ENCODE measurements around the gene NPTX1. TPM values are rescaled to one million over a fixed set of nuclear protein-coding genes. Genes with fewer than 3 reads are reported as not detected.
"Not testable (repeated sequence)": the region's sequence is repeated elsewhere in the genome, so short reads cannot be mapped to it uniquely, and the experiment has no call there.

Gene NPTX1
- total RNA-seq, 8 experiments from 2014 or later, result 0.61 to 2.9 (median 0.96) TPM

DNA sequence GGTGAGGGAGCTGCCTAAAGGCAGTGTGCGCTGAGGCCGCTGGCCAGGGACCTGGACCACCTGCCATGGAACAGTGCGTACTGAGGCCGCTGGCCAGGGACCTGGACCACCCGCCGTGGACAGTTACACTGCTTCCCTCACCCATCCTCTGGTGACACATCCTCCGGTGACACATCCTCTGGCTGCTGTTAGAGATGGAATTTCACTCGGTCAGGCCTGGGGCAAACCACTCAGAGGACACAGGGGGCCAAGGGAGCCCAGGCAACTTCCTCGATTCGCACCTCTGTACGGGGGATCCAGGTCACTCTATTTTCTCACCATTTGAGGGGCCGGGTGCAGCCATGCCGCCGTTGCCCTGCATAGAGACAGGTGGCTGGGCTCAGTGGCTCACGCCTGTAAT, 35.8 kb upstream of the NPTX1 start:
- Histone ChIP-seq H3K27ac (no peak overlapping the region), H3K4me3 (no peak overlapping the region), H3K4me1 (replicated peaks in 1 of 2) (no peaks in the 10 kb centered on the region)
- in situ Hi-C loops (cut with MboI; ENCODE audit: low pct_unique_long_range_greater_than_20kb in 2 of 9, low sequenced_read_pairs in 9 of 9, unreplicated experiment in 9 of 9), result no loop called here
- 20 to 83% (median 67%) methylated on average over 1 to 8 of the region's 15 CpGs; no CpG with 5 or more reads in 6 of the 10 experiments for WGBS, 10 experiments
- peak in 5 of 8 experiments; percentile 26 to 86 (median 50) for ATAC-seq (replicated peaks in 6 of 8)

DNA sequence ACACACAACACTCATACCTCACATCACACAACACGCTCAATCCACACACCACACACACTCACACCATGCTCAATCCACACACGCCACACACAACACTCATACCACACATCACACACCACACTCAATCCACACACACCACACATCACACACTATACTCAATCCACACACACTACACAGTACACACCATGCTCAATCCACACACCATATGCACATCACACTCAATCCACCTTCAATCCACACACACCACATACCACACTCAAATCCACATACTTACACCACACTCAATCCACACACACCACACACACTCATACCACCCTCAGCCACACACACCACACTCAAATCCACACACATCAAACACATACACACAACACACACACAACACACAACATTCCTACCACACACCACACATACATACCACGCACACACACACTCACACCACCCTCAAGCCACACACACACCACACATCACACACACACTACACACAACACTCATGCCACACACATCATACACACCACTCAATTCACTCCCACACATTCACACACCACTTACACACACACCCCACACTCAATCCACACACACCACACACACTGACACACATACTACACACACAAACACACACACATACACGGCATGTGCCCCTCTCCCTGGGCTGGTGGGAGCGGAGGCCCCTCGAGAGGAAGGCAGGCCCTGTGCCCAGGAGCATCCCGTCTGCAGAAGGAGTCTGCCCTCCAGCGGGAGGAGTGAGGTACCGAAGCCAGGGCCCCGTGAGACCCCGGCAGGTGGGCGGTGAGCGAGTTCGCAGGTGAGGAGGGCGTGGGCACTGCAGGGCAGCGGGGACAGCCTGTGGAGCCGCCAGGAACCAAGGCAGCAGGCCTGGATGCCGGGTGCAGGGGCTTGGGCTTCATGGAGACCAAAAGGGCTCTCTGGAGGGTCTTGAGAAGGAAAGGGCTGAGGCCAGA, 35.1 kb upstream of the NPTX1 start:
- WGBS, 10 experiments, result 36 to 100% (median 75%) methylated on average over 1 to 5 of the region's 18 CpGs; no CpG with 5 or more reads in 2 of the 10 experiments
- in situ Hi-C loops (cut with MboI; ENCODE audit: low pct_unique_long_range_greater_than_20kb in 2 of 9, low sequenced_read_pairs in 9 of 9, unreplicated experiment in 9 of 9), result no loop called here
- Histone ChIP-seq H3K4me3 (no peak overlapping the region), H3K4me1 (replicated peaks in 1 of 2) (no peaks in the 10 kb centered on the region), H3K27ac (no peak overlapping the region)
- ATAC-seq (replicated peaks in 6 of 8), result peak in 2 of 8 experiments; percentile 60 to 66

DNA sequence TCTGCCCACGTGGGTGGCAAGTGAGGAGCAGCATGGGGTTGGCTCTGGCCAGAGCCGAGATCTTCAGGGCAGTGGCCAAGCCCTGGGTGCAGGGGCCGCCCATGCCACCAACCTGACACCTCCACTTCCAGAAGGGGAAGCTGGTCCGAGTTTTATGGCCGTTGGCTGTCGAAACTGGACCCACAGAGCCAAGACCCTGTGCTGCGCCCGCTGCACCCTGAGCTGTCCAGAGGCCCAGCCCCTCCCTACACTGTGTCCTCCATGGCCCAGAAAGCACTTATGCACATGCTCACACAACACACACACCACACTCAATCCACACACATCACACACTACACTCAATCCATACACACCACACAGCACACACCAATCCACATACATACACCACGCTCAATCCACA, 34.4 kb upstream of the NPTX1 start:
- 71 to 100% (median 82%) methylated on average over 1 to 6 of the region's 9 CpGs; no CpG with 5 or more reads in 4 of the 10 experiments for WGBS, 10 experiments
- Histone ChIP-seq H3K4me3 (no peak overlapping the region), H3K27ac (no peak overlapping the region), H3K4me1 (replicated peaks in 1 of 2) (no peaks in the 10 kb centered on the region)
- ATAC-seq (replicated peaks in 6 of 8), result no peak
- in situ Hi-C loops (cut with MboI; ENCODE audit: low pct_unique_long_range_greater_than_20kb in 2 of 9, low sequenced_read_pairs in 9 of 9, unreplicated experiment in 9 of 9), result no loop called here

DNA sequence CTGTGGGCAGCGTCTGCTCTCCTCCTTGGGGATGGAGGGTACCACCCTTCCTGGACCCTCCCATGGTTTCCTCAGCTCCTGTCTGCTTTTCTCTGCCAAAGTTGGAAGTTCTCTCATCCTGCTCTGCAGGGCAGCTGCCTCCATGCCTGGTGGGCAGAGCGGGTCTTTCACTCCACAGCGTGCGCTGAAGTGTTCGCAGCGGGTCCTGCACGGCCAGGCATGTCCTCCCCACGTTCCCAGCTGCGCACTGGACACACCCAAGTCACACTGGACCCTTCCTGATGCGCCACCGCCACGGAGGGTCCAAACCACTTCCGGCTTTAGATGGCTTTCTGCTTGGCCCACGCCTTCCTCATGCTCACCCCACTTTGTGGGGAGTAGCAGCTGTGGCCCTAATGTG, 33.7 kb upstream of the NPTX1 start:
- ATAC-seq (replicated peaks in 6 of 8), result no peak
- in situ Hi-C loops (cut with MboI; ENCODE audit: low pct_unique_long_range_greater_than_20kb in 2 of 9, low sequenced_read_pairs in 9 of 9, unreplicated experiment in 9 of 9), result no loop called here
- H3K4me3 ChIP-seq, result no peak overlapping the region
- WGBS, 10 experiments, result 73 to 100% (median 90%) methylated on average over 1 to 3 of the region's 14 CpGs; no CpG with 5 or more reads in 6 of the 10 experiments
- no peak overlapping the region for H3K27ac ChIP-seq
- peaks cover 2% of the 10 kb centered on the region in 2 donors for H3K4me1 ChIP-seq (replicated peaks in 1 of 2)

DNA sequence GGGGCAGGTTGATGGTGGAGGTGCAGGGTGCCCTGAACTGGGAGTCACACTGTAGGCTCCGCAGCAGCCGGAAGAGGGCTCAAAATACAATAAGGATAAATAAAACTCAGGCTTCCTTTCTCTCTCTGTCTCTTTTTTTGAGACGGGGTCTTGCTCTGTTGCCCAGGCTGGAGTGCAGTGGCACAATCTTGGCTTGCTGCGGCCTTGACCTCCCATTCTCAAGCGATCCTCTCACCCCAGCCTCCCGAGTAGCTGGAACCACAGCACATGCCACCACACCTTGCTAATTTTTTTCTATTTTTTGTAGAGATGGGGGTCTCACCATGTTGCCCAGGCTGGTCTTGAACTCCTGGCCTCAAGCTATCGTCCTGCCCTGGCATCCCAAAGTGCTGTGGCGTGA, 32.9 kb upstream of the NPTX1 start:
- no peak overlapping the region for H3K4me3 ChIP-seq
- H3K27ac ChIP-seq, result no peak overlapping the region
- 60 to 92% (median 62%) methylated on average over 1 to 6 of the region's 8 CpGs; no CpG with 5 or more reads in 5 of the 10 experiments for WGBS, 10 experiments
- ATAC-seq (replicated peaks in 6 of 8), result no peak
- in situ Hi-C loops (cut with MboI; ENCODE audit: low pct_unique_long_range_greater_than_20kb in 2 of 9, low sequenced_read_pairs in 9 of 9, unreplicated experiment in 9 of 9), result no loop called here
- peaks cover 6 to 8% of the 10 kb centered on the region in 2 donors for H3K4me1 ChIP-seq (replicated peaks in 1 of 2)

DNA sequence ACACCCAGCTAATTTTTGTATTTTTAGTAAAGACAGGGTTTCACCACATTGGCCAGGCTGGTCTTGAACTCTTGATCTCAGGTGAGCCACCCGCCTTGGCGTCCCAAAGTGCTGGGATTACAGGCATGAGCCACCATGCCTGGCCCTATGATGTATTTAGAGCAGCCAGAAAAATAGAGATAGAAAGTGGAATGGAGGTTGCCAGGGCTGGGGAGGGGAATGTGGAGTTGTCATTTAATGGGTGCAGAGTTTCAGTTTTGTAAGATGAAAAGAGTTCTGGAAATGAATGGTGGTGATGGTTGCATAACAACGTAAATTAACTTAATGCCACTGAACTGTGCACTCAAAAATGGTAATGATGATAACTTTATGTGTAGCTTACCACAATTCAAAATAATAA, 31.6 kb upstream of the NPTX1 start:
- no peak for ATAC-seq (replicated peaks in 6 of 8)
- peaks cover 6 to 8% of the 10 kb centered on the region in 2 donors for H3K4me1 ChIP-seq (replicated peaks in 1 of 2)
- 81 to 100% (median 85%) methylated on average over 1 to 3 of the region's 3 CpGs; no CpG with 5 or more reads in 4 of the 10 experiments for WGBS, 10 experiments
- no peak overlapping the region for H3K4me3 ChIP-seq
- no peak overlapping the region for H3K27ac ChIP-seq
- in situ Hi-C loops (cut with MboI; ENCODE audit: low pct_unique_long_range_greater_than_20kb in 2 of 9, low sequenced_read_pairs in 9 of 9, unreplicated experiment in 9 of 9), result no loop called here

DNA sequence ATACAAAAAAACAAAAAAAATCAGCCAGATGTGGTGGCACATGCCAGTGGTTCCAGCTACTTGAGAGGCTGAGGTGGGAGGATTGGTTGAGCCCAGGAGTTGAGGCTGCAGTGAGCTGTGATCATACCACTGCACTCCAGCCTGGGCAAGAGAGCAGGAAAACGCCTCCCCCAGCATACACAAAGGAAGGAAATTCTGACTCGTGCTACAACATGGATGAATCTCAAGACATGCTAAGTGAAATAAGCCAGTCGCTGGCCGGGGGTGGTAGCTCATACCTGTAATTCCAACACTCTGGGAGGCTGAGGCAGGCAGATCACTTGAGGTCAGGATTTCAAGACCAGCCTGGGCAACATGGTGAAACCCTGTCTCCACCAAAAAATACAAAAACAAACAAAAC, 30.8 kb upstream of the NPTX1 start:
- H3K4me1 ChIP-seq (replicated peaks in 1 of 2); H3K4me3 ChIP-seq; in situ Hi-C loops (cut with MboI; ENCODE audit: low pct_unique_long_range_greater_than_20kb in 2 of 9, low sequenced_read_pairs in 9 of 9, unreplicated experiment in 9 of 9); H3K27ac ChIP-seq; ATAC-seq (replicated peaks in 6 of 8): not testable (repeated sequence)
- 50 to 80% (median 63%) methylated on average over 2 to 4 of the region's 4 CpGs; no CpG with 5 or more reads in 6 of the 10 experiments for WGBS, 10 experiments

DNA sequence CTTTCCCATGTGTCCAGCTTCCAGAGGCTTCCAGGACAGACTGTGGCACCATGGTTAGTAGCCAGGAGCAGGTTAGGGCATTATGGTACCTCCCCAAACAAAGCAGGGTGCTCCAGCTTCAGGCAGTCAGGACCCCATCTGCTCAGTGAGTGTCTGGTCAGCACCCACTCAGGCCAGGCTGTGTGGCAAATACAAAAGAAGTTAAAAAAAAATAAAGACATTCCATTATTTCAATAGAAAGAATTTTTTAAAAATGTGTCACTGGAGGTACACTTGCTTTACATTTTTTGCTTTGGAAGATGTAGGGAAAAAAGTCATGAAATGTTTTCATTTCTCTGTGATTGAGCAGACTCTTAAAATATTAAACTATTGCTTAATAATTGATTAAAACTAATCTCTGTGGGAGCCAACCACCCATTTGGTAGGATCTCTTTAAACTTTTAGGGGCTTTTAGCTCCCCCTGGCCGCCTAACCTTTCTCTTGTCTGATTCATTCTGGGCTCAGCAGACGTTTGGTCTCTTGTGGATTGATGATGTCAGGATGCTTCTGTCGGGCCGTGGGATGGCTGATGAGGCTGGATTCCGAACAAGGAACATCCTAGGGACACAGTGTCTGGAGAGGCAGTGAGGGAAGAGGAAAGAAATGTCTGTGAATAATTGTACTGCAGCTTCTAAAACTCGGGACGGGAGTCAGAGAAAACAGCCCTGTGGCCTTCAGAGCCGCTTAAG, 28.4 kb upstream of the NPTX1 start:
- peaks cover 18 to 28% of the 10 kb centered on the region in 2 donors for H3K4me1 ChIP-seq (replicated peaks in 1 of 2)
- no peak overlapping the region for H3K27ac ChIP-seq
- ATAC-seq (replicated peaks in 6 of 8), result peak in 6 of 8 experiments; percentile 23 to 93 (median 76)
- in situ Hi-C loops (cut with MboI; ENCODE audit: low pct_unique_long_range_greater_than_20kb in 2 of 9, low sequenced_read_pairs in 9 of 9, unreplicated experiment in 9 of 9), result no loop called here
- WGBS, 10 experiments, result 0 to 33% (median 6%) methylated on average over 1 to 8 of the region's 8 CpGs; no CpG with 5 or more reads in 2 of the 10 experiments
- H3K4me3 ChIP-seq, result no peak overlapping the region

DNA sequence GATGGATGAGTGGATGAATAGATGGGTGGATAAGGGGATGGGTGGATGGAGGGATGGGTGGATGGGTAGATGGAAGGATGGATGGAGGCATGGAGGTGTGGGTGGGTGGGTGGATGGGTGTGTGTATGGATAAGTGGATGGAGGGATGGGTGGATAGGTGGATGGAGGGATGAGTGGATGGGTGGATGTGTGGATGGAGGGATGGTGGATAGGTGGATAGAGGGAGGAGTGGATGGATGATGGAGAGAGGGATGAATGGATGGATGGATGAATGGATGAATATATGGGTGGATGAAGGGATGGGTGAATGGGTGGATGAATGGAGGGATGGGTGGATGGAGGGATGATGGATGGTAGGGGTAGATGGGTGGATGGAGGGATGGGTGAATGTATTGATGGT, 27.5 kb upstream of the NPTX1 start:
- in situ Hi-C loops (cut with MboI; ENCODE audit: low pct_unique_long_range_greater_than_20kb in 2 of 9, low sequenced_read_pairs in 9 of 9, unreplicated experiment in 9 of 9), result no loop called here
- Histone ChIP-seq H3K4me1 (replicated peaks in 1 of 2) (peaks cover 27 to 37% of the 10 kb centered on the region in 2 donors), H3K27ac (no peak overlapping the region), H3K4me3 (no peak overlapping the region)
- ATAC-seq (replicated peaks in 6 of 8), result no peak

DNA sequence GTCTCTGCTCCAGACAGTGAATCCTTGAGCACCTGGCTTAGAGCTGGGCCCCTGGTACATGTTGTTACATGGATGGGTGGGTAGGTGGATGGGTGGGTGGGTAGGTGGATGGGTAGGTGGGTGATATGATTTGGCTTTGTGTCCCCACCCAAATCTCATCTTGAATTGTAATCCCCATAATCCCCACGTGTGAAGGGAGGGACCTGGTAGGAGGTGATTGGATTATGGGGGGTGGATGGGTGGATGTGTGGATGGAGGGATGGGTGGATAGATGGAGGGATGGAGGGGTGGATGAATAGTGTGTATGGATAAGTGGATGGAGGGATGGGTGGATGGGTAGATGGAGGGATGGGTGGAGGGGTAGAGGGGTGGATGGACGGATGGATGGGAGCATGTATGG, 26.6 kb upstream of the NPTX1 start:
- Histone ChIP-seq H3K4me1 (replicated peaks in 1 of 2) (peaks cover 36 to 46% of the 10 kb centered on the region in 2 donors), H3K4me3 (no peak overlapping the region), H3K27ac (no peak overlapping the region)
- in situ Hi-C loops (cut with MboI; ENCODE audit: low pct_unique_long_range_greater_than_20kb in 2 of 9, low sequenced_read_pairs in 9 of 9, unreplicated experiment in 9 of 9), result no loop called here
- ATAC-seq (replicated peaks in 6 of 8), result no peak
- WGBS, 10 experiments, result no CpG with 5 or more reads among the region's 2 CpGs

DNA sequence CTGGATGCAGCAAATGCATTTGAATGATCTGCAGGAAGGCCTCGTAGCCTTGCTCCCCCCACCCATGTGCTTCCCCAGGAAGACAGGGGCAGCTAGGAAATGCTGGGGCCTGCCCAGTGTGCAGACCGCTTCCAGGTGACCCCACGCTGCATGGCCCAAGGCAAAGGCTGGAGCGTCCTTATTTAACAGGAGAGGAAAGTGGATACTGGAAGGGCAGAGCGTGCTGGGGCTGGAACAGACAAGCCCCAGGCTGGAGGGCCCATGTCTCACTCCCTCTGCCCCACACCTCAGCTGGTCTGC, 26.1 kb upstream of the NPTX1 start:
- 0 to 100% (median 33%) methylated on average over 1 of the region's 5 CpGs; no CpG with 5 or more reads in 7 of the 10 experiments for WGBS, 10 experiments
- in situ Hi-C loops (cut with MboI; ENCODE audit: low pct_unique_long_range_greater_than_20kb in 2 of 9, low sequenced_read_pairs in 9 of 9, unreplicated experiment in 9 of 9), result no loop called here
- Histone ChIP-seq H3K27ac (no peak overlapping the region), H3K4me1 (replicated peaks in 1 of 2) (peaks cover 37 to 48% of the 10 kb centered on the region in 2 donors), H3K4me3 (no peak overlapping the region)
- no peak for ATAC-seq (replicated peaks in 6 of 8)

DNA sequence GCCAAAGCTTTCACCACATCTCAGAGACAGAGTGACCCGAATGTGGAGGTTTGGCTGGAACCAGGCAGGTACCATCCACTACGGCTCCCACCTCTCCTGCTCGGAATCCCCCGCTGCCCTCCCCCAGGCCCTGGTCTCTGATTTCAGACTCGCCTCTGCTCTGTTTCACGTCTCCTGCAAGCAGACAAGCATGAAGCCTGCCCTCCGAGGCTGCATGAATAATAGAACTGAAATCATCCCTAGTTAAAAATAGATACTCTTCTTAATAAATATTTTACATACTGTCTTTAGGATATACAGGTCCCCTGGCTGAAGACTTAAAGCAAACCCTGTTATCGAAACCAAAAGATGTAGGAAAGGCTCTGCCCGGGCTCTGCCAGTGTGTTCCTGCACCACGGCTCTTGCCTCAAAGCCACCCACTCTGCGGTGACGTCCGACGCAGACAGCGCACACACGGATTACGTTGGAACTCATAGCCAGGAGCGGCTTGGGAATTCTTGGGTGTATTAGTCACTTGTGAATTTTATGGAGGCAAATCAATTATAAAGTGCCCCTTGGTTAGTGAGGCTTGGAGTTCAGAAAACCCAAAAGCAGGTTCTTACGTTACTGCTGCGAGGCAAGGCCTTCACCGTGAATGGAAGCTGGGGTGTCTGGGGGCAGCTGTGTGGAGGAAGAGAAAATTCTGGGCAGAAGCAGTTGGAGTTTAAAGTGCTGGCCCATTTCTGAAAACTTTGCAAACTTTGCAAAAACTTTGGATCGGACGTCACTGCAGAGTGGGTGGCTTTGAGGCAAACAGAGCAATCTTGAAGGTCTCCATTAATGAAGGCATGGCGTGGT, 25.6 kb upstream of the NPTX1 start:
- no peak overlapping the region for H3K27ac ChIP-seq
- peaks cover 37 to 48% of the 10 kb centered on the region in 2 donors for H3K4me1 ChIP-seq (replicated peaks in 1 of 2)
- in situ Hi-C loops (cut with MboI; ENCODE audit: low pct_unique_long_range_greater_than_20kb in 2 of 9, low sequenced_read_pairs in 9 of 9, unreplicated experiment in 9 of 9), result no loop called here
- 53 to 100% (median 83%) methylated on average over 1 to 16 of the region's 24 CpGs; no CpG with 5 or more reads in 2 of the 10 experiments for WGBS, 10 experiments
- peak in 1 of 8 experiments; percentile 53 for ATAC-seq (replicated peaks in 6 of 8)
- H3K4me3 ChIP-seq, result no peak overlapping the region
